Endometrial microvascular endothelial cells (primary cell): ENCODE data around the gene ANTXR2. TPM values are rescaled to one million over a fixed set of nuclear protein-coding genes. Genes with fewer than 3 reads are reported as not detected.

ENCODE experiments used
- in situ Hi-C: cut with HindIII; loops from 2 replicates; pipeline ENCODE4 v1.10.0; 2017; ENCODE audit warnings: low sequenced_read_pairs, low pct_unique_long_range_greater_than_20kb; ENCODE audit errors: inconsistent ontology term
- total RNA-seq: library from RNA; depleted of rRNA; stranded (reverse); fragments of >200 nt; gene quantifications from one replicate; pipeline ENCODE4 v1.2.3, GENCODE V29; 2015; ENCODE audit errors: inconsistent ontology term

ANTXR2 gene
- total RNA-seq, 1 donor from 2014 or later, result 28.5 TPM

DNA sequence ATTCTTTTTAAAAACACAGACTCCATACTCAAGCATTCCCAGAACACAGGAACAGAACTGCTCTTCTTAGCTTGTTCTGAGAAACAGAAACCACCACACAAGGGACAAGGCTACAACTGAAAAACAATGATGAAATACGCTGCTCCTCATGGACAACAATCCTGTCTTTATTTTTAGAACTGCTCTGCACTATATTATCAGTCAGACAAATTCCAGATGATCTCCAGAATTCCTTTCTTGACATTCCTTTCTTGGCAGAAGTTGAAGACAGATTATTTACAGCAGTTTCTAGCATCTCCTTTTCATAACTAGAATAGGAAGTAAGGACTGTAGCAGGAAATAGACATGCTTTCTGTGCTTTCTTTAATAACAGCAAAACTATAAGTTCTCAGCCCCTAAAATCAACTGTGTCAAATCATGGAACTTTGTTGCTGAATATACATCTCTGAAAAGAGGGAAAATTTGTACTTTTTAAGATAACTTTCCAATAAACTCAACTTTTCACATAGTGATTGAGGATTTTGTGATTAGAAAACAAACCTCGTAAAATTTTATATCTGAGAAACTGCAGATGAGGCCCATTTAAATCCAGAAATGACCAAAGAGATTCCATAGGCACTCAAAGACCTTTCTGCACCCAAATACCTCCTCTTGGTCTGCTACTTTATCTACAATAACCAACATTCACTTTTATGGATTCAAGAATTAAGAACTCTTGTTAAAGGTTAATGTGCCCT is 35.9 kb downstream of the ANTXR2 start:
- in situ Hi-C loops, result no loop called here

DNA sequence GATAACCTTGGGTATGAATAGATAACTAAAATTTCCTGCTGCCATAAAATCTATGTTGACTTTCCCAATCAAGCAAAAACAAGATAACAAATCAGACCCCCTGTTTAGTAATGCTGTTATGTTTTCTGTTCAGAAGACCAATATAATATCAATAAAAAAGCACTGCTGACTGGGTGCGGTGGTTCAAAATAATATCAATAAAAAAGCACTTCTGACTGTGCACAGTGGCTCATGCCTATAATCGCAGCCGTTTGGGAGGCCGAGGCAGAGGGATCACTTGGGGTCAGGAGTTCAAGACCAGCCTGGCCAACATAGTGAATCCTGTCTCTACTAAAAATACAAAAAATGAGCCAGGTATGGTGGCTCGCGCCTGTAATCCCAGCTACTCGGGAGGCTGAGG is 36.7 kb downstream of the ANTXR2 start:
- in situ Hi-C loops, result no loop called here

DNA sequence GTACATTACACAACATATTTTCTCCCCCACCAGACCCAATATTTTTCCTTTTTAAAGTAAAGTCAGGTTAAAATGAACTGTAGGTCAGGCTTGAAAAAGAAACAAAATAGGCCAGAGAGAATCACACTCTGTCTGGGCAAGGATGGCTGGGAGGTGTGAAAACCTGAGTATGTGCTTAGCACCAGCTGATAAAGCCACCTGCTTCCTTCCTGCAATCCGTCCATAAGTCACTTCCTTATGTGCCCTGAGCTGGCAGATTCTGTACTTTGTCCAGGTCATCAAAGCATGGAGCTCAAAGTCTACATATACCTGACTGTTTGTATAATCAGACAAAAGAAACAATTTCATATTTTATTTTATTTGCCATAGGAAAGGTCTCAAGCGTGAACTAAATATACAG is 37.7 kb downstream of the ANTXR2 start:
- in situ Hi-C loops, result no loop called here

DNA sequence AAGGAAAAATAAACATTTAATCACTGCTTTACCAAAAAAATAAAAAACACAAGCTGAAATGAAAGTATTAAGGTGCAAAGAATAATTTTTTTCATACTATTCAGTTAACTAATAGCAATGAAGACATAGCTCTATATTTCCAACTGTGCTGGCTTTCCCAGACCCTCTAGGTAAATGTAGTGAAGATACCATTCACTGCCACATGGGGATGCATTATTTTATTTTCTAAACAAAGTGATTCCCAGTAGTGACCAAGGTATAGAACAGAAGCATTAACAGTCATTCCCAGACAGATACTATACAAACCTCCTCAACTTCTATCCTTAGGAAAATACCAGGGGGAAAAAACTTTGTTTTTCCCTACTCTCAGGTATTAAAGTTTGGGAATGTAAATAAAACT is 39.4 kb downstream of the ANTXR2 start:
- in situ Hi-C loops, result no loop called here

DNA sequence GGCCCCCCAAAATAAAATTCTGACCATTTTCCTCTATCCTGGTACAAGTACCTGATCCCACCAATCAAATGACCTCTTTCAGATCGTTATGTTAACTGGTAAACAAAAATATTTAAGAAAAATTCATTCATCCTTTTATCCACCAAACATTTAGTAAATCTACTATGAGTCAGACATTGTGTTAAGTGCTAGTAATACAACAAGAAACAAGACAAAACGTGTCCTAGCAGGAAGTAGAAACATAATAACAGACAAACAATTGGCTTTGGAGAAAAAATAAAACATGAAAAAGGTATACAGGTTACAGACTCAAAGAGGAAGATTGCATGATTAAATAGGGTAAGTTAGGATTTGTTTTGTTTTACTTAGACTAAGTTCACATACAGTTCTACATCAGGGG is 43.7 kb downstream of the ANTXR2 start:
- in situ Hi-C loops, result no loop called here

DNA sequence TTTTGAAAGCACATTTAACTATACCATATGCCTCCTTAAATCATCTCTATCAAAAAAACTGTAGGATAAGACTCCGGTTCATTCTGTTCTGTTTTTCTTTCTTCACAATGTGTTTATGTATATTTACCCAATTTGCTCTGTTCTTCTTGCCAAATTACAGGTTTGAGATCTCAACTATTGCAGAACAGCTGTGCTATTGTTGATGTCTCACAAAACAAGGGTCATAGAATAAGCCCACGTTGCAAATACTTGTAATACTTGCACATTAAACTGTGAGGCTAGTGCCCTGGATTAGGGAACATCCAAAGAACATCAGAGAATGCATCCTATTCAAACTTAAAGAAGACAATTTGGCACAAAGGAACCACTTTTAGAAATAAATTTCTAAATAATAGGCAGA is 45.4 kb downstream of the ANTXR2 start:
- in situ Hi-C loops, result no loop called here

DNA sequence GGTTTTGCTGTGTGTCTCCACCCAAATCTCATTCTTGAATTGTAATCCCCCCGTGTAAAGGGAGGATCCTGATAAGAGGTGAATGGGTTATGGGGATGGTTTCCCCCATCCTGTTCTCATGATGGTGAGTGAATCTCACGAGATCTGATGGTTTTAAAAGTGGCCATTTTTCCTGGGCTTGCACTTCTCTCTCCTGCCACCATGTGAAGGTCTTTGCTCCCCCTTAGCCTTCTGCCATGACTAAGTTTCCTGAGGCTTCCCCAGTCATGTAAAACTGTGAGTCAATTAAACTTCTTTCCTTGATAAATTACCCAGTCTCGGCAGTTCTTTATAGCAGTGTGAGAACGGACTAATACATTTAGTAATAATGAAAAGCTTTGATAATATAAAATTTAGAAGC is 46.9 kb downstream of the ANTXR2 start:
- in situ Hi-C loops, result no loop called here

DNA sequence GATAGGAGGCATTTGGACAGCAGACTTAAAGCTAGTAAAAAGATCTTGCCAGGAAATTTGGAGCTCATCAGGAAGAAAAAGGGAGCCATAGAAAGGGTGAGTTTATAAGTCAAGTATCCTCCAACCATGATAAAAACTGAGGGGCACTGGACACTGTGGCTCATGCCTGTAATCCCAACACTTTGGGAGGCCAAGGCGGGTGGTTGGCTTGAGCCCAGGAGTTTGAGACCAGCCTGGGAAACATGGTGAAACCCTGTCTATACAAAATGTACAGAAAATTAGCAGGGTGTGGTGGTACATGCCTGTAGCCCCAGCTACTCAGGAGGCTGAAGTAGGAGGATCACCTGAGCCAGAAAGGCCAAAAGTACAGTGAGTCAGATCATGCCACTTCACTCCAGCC is 48.7 kb downstream of the ANTXR2 start:
- in situ Hi-C loops, result no loop called here

DNA sequence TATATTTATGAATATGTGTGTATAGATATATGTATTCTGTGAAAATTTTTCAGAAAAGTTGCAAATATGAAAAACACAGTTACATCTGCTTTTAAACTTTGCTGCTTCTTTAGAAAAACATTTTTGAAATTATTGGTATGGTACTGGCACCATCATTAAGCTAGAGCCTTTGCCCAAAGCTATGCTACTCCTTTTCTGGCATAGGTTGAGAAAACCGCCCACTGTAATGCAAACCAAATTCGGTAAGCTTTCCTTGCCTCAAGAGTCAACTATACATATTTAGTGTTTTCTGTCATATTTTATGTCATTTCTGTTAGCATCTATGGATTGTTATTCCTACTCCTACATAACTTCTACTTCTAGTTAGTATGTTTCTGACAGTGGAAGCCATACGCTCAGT is 50.7 kb downstream of the ANTXR2 start:
- in situ Hi-C loops, result no loop called here

DNA sequence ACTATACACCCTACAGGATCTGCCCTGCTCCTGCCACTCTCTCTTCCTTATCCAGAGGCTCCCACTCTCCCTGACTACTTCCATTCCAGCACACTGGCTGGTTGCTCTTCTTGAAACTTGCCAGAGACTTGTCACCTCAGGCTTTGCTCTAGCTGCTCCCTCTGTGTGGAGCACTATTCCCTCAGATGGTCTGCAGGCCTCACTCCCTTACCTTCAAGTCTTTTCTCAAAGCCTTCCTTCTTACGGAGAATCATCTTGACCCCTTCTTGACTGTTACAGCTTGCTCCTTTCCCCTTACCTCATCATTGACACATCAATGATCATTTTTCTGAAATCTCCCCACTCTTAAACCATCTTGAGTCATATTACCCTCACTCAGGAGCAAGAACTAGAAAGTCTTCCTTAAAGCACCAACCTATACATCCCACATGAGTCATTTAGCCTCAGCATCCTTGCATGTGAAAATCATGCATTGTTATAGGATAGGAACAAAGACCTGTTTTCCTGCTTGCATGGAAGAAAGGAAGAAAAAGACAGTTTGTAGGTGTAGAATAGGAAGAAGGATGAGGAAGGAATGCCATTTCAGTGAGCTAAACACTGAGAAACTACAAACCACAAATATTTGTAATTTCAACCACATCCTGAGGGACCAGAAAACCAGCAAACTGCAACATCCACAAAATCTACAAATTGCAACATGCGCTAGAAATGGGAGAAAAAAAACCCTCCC is 55.7 kb downstream of the ANTXR2 start:
- in situ Hi-C loops, result no loop called here

DNA sequence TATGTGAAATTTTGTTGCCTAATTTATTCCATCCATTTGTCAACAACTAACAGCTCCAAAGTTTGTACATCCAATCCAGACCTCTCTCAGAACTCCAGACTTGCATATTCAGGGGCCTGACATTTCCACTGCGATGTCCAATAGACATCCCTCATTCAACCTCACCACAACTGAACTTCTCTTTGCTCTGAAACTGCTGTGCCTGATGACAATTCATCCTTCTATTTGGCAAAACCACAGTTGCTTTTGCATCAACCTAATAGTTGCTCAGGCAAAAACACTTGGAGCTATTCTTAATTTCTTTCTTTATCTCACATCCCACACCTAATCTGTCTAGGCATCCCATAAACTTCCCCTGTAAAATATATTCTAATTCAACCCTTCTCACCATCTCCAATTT is 56.5 kb downstream of the ANTXR2 start:
- in situ Hi-C loops, result no loop called here

DNA sequence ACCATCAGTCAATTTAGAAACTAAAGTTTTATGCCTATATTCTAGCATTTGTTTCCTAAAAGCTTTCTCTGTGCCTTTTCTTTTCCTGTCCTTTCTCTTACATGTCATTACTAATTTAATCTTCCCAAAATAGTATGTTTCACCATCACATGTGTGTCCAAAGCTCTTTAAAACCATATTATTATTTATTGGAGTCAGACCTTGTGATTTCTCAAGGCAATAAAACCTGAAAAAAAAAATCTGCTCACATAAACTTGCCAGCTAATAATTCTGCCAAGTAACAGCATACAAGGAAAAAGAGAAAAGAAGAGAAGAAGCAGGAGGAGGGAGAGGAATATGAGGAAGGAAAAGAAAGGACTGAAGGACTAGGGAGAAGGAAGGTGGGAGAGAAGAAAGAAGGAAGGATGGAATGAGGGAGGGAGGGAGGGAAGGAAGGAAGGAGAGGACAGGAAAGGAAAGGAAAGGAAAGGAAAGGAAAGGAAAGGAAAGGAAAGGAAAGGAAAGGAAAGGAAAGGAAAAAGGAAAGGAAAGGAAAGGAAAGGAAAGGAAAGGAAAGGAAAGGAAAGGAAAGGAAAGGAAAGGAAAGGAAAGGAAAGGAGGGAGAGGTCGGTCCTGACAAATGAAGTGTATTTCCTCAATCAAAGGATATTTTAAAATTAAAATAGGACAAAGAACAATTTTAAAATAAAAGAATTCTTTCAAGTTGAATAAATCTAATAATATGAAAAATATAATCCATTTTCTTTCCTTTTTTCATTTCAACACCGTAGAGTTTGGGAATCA is 57.4 kb downstream of the ANTXR2 start:
- in situ Hi-C loops, result no loop called here

DNA sequence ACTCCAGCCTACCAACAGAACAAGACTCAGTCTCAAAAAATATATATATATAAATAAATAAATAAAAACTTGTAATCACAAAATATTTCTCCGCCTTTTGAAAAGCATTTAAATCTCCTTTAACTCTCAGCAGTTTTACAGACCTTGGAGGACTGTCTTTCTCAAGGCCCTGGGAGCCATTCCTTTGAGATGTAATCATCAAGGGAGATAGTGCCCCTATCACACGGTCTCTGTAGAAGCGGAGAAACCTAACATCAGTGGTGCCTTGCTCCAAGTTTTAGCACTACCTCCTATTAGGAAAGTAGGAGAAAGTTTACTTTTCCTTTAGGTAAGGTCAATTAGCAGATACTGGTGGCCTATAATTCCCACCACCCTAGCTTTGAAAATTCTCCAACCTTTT is 58.5 kb downstream of the ANTXR2 start:
- in situ Hi-C loops, result no loop called here

DNA sequence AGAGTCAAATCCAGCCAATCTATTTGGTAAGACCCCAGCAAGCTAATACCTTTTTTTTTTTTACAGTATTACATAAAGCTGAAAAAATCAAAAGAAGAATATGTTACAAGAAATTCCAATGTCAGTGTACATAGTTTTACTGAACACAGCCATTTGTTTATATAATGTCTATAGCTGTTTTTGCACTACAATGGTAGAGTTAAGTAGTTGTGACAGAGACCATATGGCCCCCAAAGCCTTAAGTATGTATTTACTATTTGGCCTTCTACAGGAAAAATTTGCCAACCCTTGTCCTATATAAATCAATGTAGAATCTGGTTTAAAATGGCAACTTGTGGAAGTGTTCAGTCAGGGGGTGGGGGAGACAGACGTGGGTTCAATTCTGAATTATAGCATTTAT is 60.7 kb downstream of the ANTXR2 start:
- in situ Hi-C loops, result no loop called here

DNA sequence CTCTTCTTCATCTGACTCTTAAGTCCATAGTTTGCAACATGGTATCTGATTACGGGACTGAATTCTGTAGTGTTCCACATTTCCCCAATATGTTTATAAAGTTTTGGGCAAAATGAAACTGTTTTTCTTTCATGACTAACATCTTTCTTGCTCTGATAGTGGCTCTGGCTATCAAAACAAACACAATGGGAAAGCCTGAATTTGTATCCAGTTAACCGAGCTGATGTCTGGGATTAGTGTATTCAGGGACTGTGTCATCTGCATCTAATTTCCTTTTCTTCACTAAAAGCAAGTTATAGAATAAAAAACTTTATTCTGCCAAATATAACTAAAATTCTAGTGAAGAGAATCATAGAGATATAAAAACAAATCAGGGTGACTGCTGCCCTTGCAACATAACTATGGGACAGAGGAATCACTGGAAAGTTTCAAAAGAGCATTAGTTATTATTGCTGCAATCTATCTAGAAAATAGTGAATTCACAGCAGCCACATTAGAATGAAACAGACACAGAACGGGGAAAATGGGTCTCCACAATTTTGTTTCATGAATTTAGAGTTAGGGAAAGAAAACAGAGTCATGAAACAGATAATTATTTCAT is 61.3 kb downstream of the ANTXR2 start:
- in situ Hi-C loops, result no loop called here

DNA sequence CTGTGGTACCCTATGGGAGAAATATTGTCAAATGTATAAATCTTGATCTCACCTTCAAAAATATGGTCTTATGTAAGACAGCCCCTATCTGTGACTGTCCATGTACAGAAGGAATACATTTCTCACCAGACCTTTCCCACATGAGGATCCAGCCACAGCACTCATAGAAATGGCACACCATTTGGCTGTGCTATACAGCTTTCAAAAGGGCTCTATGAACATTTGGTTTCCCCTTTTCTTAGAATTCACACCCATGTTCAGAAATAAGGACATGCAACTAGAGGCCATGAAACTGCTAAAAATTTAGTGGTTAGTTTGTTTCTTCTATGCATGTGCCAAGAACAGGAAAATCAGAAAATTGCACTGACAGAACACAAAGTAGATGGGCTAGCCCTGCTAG is 62.7 kb downstream of the ANTXR2 start:
- in situ Hi-C loops, result no loop called here

DNA sequence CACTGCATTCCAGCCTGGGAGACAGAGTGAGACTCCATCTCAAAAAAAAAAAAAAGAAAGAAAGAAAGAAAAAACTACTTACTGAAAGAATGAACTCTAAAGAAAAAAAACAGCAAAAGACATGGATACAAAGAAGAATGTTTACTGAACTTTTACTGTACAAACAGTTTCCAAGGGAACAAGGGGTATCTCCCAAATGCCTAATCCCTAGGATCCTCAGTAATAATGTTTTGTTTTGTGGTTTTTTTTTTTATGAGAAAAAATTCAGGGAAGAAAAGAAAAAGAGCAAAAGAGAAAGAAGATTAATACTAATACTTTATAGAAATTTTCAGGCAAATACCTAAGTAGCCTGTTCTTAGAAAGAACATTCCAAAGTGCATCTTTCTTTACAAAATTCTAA is 63.2 kb downstream of the ANTXR2 start:
- in situ Hi-C loops, result no loop called here

DNA sequence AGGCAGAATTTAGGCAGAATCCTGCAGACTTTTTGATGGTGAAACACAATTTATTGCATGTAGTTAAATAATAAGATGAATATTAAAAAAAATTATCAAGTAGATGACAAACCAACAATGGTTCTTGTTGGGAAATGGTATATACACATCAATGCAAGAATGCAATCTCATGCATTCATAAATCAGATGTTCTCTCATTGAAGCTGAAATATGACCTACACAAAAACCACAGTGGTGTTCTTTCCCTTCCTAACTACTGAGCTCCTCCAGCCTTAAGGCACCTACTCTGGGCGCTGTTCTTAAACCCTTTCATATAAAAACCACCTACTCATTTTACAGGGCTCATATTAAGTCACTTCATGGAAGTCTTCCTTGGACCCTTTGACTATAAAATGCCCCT is 64.1 kb downstream of the ANTXR2 start:
- in situ Hi-C loops, result no loop called here

DNA sequence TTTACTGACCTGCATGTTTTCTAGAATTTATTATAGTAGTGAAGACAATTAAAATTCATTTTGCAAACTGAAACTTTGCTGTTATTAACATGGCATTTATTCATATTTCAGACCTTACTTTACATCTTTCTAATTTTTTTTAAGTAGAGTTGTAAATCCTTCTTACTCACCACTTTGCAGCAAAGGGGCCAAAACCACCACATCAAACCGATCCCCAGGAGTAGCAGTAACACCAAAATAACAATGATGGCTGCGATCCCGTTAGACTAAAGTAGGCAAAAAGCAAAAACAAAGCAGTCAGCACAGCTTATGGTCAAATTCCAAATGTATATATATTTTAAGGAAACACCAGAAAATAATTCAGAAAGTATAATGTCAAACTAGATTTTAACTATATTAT is 64.7 kb downstream of the ANTXR2 start:
- in situ Hi-C loops, result no loop called here

DNA sequence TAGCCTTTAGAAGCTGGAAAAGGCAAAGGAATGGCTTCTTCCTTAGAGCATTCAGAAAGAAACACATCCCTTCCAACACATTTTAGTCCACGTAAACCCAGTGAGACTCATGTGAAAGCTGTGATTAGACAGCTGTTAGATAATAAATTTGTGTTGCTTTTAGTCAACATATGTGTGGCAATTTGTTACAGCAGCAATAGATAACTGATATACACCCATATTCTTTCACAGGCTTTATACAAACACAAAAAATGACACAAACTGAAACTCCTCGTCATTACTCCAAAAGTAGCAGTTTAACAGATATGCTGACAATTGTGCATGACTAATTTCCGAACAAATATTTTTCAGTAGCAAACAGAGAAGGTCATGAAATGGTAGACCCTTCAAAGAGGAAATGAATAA is 65.3 kb downstream of the ANTXR2 start:
- in situ Hi-C loops, result no loop called here
